ENCODE results near the gene CCDC192.

Gene CCDC192

DNA sequence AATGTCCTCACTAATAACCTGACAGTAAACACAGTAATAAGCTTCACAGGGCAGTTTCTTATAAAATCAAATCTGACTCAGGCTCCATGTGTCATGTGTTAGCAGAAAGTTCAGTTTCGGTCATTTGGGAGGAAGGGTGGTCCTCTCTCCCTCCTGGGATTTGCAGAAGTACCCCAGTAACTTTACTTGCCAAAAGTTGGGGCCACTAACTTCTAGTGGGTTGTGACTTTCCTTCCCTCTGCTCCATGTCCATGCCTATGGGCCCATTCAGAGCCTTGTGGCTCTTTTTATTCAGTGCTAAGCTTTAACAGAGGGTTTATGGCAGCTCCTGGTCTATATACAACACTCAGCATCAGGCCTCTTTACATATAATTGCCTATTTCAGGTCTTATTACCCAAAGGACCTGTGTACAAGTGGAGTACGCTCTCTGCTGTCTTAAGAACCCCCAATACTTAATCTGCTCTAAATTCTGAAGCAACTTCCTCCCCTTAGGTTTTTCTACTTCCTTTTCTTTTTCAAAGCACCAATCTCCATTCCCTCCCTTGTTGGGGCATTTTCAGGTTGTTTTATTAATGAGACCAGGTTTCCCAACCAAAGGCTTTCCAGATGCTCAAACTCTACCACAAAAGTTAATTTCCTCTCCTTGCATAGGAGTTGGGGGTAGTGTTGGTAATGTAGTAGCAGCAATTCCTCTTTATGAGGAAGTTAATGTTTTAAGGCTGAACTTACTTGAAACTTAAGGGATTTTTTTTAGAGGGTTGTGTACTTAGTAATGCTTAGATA is 107.7 kb downstream of the CCDC192 start:
- no peak for DNase-seq (ENCODE audit: low spot score)

DNA sequence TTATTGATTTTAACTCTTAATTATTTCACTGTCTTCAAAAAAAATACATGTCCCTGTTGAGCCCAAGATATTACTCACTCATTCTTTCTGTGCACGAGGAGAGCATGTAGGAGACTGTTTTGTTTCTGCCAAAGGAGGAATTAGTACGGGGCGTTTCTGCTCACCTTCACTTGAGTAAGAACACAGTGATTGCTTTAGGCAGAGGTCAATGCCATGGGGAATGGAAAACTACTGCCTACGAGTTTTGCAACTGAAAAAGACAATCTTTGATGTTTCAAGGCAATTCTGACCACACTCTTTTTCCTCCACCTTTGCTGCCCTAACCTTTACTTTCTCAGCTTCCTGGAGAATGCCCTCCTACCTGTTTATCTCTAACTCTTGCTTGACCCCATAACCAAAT is 109.4 kb downstream of the CCDC192 start:
- DNase-seq (ENCODE audit: low spot score) = no peak

DNA sequence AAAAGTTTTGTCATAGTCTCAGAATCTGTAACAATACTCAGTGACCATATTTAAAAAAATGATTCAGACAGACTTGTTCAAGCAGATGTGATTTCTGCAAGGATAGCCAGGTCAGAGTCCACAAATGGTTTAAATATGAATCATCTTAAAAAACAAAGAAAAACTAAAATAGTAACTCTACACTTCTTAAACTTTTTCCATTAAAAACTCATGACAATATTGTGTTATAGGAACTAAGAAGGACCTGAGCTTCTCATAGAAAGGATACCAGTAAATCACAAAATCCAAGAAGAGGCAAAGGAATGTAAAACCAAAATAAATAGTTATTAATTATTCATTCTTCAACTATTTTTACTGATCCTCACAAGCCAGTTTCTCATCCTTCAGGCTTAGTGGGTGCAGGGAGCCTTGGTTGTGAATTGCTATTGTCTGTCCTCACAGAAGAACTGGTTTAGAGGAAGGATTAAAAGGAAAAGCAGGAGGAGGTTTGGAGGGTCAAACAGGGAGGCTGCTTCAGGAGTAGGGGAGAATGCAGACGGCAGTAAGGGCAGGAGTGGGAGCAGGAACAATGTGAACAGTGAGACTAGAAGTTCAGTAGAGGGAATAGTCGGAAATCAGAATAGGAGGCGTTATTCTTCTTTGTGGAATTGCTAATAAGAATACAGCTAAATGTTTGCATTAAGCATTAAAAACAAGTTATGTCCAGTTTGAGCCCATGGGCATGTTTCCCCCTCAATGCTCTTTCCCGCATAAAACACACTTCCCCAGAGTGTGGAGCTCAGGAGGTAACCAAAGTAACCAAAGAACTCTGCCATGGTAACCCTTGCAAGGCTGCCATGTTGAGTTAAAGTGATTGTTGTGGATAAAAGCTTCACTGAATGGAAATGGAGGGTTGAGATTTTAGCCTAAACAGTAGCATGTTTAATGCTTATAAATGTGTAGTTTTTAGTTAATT is 110.7 kb downstream of the CCDC192 start:
- no peak for DNase-seq (ENCODE audit: low spot score)

DNA sequence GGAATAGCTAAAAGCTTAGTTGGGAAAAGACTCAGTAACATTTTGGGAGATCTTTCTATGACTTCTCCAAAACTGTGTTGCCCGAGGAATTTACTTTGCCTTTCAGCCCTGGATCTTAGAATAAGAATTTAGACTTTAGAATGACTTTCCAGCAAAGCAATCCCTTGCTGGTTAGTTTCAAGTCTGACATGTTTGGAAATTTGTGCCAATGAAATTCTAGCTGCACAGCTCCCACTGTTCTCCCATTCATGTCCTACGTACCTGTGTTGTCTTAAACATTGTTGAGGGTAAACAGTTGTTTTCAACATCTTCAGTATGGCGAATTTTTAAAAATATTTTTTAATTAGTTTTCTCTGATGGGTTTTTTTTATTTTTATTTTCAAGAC is 111.4 kb downstream of the CCDC192 start:
- no peak for DNase-seq (ENCODE audit: low spot score)

DNA sequence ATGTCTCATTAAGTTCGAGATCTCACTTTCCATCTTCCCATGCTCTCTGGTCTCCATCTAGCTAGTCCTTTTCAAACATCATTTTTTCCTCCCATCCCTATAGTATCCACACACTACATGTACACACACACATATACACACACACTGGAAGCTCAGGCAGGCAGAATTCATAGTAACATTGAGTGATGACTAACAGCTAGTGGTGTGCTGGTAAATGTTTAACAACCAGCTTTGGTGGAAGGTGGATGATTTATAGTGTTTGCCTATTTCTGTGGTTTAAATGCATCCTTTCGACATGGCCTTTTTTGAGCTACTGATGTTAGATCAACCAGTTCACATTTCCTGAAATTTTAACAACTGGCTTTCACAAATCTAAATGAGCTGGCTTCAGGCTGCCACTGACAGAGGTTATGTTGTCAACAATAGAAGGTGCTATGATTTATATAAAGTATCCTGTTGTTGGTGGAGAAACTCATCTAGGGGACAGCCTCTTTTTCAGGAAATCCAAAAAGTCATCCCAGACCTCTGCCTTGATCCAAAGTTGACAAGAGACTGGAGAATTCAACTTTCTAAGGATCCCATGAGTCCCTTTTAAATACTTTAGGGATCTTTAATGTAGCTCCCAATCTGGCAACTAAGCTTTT is 117.8 kb downstream of the CCDC192 start:
- DNase-seq (ENCODE audit: low spot score) = no peak

- no peak for DNase-seq (ENCODE audit: low spot score)
Measured at GRCh38 chr5:127821896-127822295, 118.7 kb downstream of the CCDC192 start.

DNA sequence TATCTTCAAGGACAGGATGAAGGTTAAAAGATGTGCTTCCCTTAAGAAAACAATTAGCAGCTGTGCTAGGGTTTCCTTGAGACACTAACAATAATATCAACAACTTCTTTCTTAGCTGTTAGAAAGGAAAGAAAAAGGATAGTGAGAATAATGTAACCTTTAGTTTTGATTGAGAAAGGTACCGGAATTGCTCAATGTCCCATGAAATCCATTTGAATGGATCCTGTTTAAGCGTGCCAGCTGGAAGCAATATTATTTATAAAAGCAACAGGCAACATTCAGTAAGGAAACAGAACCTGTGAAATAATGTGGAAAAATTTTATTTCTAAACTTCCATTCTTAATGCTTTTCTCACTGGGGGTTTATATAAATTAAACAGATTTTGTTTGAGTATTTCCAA is 120.9 kb downstream of the CCDC192 start:
- no peak for DNase-seq (ENCODE audit: low spot score)

- no peak for DNase-seq (ENCODE audit: low spot score)
Measured at GRCh38 chr5:127826011-127826410, 122.8 kb downstream of the CCDC192 start.

GRCh38 chr5:127827451-127827850 is 124.3 kb downstream of the CCDC192 start:
- no peak for DNase-seq (ENCODE audit: low spot score)

GRCh38 chr5:127830157-127830556 is 127.0 kb downstream of the CCDC192 start:
- DNase-seq (ENCODE audit: low spot score) = no peak

DNA sequence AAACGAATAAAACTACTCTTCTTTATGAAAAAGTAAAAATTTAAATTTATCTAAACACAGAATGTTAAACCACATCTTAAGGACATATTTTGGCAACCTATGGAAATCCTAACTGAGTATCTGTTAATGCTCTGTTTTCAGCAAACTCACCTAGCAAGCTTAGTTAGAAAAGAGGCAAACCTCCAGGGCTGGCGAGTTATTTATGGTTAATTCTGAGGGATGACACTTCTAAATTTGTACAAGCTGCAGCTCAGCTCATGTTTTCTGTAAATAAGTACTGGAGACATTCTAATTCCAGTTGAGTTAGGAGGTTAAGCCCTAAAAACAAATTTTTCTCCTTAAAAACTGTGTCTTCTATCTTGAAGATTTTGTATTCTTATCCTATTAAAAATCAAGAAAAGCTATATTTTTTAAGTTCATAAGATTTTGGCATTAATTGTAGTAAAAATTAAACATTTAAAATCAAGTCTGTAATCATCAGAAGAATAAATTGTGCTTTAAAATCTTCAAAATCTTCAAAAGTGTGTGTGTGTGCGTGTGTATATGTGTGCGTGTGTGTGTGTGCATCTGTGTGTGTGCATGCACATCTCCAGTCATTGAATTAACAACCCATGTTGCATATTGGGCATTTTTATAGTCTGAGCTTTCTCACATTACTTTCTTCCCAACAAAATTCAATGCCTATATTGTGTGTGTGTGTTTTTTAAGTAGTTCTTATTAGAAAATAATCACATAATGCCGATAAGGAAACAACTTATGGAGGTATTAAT is 127.8 kb downstream of the CCDC192 start:
- DNase-seq (ENCODE audit: low spot score) = no peak

DNA sequence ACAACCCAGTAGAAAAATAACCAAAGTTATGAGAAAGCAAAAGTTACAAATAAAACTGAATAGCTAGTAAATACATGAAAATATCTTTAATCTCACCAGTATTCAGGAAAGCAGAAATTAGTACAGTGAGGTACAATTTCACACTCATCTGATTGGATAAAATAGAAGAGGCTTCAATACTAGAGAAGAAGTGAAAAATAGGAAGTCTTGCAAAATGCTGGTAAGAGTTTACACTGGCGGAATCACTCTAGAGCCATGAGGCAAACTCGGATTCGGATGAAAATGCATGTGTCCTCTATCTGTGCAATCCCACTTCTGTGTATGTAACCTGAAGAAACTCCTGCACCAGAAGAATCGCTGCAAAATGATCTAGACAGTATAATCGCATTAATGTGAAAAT is 128.9 kb downstream of the CCDC192 start:
- DNase-seq (ENCODE audit: low spot score) = no peak

DNA sequence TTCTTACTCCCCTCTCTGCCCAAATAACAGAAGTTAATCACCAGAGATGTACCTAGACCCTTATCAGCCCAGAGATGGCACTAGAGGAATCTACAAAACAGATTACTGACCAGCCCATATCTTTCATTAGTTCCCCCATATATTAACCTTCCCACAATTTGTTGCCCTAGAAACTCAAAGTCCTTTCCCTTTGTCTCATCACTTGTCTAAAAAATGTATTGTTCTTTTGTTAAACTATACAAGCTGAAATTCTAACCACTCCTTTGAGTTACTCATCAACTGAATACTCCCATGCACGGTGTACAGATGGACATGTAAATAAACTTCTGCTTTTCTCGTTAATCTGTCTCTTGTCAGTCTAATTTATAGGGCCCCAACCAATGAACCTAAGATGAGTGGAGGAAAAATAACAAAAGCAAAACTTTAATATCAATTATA is 130.9 kb downstream of the CCDC192 start:
- no peak for DNase-seq (ENCODE audit: low spot score)

DNA sequence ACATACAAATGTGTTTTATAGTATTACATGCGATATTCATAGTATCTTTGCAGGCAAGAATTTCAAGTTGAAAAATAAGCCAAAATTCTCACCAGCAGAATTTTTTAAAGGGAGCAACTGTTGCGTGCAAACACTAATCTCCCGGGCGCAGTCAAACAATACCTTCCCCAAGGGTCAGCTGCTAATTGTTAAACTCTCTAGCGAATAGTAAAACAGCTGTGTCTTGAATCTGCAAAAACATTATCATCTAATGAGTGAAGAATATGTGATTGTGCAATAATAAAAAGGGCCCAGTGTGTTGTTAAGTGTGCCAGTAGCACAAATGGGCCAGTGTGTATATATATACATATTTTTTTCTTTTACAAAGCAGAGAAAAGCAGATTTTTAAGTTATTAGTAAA is 131.4 kb downstream of the CCDC192 start:
- DNase-seq (ENCODE audit: low spot score) = no peak

DNA sequence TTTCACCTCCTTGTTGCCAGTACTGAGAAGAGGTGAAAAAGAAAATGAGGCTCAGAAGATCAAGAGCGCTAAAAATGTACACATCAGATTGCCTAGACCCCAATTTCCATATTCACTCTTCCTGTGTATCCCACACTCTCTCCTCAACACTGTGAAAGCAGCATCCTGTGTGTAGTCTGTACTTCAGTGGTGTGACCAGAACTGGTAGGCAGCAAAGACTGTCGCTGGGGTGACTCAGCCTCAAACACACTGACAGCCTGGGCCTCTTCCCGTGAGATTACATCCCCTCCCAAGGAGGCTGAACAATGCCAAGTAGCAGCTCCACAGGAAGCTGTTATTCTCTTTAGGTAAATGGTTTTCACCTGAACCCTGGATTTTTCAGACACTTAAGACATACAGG is 135.5 kb downstream of the CCDC192 start:
- no peak for DNase-seq (ENCODE audit: low spot score)

- no peak for DNase-seq (ENCODE audit: low spot score)
Measured at GRCh38 chr5:127839072-127839471, 135.9 kb downstream of the CCDC192 start.

DNA sequence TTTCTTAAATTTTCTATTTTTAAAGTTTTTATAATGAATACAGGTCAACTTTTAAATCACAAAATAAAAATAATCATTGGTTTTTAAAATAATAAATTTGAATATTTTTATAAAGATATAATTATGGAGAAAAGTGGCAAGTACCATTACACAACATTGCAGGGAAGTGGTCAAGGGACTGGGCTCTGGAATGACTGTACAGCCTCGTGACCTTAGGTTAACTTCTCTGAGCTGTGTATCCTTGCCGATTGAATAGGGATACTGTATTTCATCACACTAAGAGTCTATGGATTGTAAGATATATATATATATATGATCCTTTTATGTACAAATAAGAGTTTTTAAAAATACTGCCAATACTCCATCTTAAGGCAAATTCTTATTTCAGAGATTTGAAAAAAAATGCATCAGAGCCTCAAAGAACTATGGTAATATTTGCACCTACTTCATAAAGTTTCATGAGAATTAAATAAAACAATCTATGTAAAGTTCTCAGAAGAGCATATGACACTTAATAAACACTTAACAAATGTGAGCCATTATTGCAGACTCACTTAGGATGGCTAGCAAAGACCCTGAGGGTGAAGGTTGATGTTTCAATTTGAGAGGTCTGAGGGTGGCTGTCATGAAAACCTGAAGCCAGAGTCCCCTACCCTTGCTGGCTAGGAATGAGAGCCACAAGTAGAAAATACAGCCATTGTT is 136.5 kb downstream of the CCDC192 start:
- DNase-seq (ENCODE audit: low spot score) = no peak

GRCh38 chr5:127840198-127840524 is 137.0 kb downstream of the CCDC192 start:
- DNase-seq (ENCODE audit: low spot score) = no peak

GRCh38 chr5:127840809-127841208 is 137.6 kb downstream of the CCDC192 start:
- no peak for DNase-seq (ENCODE audit: low spot score)

GRCh38 chr5:127844581-127845021 is 141.4 kb downstream of the CCDC192 start:
- DNase-seq (ENCODE audit: low spot score) = no peak

GRCh38 chr5:127846884-127847283 is 143.7 kb downstream of the CCDC192 start:
- DNase-seq (ENCODE audit: low spot score) = no peak
